Esophagus squamous epithelium (tissue), 4 donors: ENCODE results near the gene EPB41L2.

Experiments used
- POLR2A ChIP-seq, 4 donors: fragments of 450-650 bp; IDR thresholded peaks; one replicate each; pipeline ENCODE4 v1.6.1; 2017; ENCODE audit warnings: antibody characterized with exemption in 4 of 4, mild to moderate bottlenecking in 4 of 4, moderate library complexity in 3 of 4
- TF ChIP-seq, protein P1 (sequence below), 6 experiments: fragments of 450-650 bp in 4 of 6; fragments of 200-600 bp in 2 of 6; sonication (generic) in 2 of 6; IDR thresholded peaks; one replicate each; pipeline ENCODE4 v1.5.1; 2016 to 2019; ENCODE audit warnings: antibody characterized with exemption in 6 of 6, mild to moderate bottlenecking in 4 of 6, moderate library complexity in 4 of 6

DNA sequence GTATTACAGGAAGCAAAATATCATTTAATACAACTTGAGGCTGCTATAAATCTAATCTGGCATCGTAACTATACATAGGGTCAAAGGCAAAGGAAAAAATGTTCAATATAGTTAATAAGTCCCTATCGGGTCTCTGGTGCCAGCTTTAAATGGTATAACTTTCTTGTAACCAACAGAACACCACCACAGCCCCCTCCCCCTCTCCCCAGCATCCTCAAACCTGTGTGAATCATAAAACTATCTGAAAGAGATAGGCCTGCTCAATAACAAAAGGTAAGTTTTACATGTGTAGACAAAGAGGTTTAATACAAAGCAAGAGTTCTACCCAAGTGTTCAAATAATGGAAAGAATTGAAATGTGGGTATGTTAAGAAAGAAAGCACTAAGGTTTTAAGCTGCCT, 223.7 kb downstream of the EPB41L2 start:
- TF ChIP-seq, protein P1, sequence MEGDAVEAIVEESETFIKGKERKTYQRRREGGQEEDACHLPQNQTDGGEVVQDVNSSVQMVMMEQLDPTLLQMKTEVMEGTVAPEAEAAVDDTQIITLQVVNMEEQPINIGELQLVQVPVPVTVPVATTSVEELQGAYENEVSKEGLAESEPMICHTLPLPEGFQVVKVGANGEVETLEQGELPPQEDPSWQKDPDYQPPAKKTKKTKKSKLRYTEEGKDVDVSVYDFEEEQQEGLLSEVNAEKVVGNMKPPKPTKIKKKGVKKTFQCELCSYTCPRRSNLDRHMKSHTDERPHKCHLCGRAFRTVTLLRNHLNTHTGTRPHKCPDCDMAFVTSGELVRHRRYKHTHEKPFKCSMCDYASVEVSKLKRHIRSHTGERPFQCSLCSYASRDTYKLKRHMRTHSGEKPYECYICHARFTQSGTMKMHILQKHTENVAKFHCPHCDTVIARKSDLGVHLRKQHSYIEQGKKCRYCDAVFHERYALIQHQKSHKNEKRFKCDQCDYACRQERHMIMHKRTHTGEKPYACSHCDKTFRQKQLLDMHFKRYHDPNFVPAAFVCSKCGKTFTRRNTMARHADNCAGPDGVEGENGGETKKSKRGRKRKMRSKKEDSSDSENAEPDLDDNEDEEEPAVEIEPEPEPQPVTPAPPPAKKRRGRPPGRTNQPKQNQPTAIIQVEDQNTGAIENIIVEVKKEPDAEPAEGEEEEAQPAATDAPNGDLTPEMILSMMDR (IDR thresholded peaks at IDR 0.05), result no peak
- TF ChIP-seq POLR2A (IDR thresholded peaks at IDR 0.05), result no peak
